Measurements from ENCODE around the gene ITIH4. TPM values are rescaled to one million over a fixed set of nuclear protein-coding genes. Genes with fewer than 3 reads are reported as not detected.

ITIH4 gene
- total and polyA plus RNA-seq, 9 of the 15 experiments (the other 6 are each of a cell fraction or from before 2014, with no cell fraction given) = 0.09 to 0.62 (median 0.20) TPM; not detected in 6

- ChIA-PET POLR2A (interaction anchor here (2.1 kb wide), 1 partner anchor 14 kb away, joined by 11 read pairs; no protein-coding TSS in a partner anchor), CTCF (ENCODE audit: low intra/inter-chr PET ratio) (no interaction called here)
- no peak for DNase-seq (ENCODE audit: extremely low read depth in 1 of 4, low spot score in 3 of 4)
- TF ChIP-seq SRSF3 (IDR thresholded peaks at IDR 0.05; ENCODE audit: insufficient read depth, low read length) (no peak), ZKSCAN8 (CRISPR knock-in tag; IDR thresholded peaks at IDR 0.05) (no peak), L3MBTL2 (IDR thresholded peaks at IDR 0.05) (no peak), ZC3H8 (IDR thresholded peaks at IDR 0.05) (no peak), RBM17 (IDR thresholded peaks at IDR 0.05; ENCODE audit: borderline replicate concordance, low read depth, low read length) (no peak), ZNF75A (CRISPR knock-in tag; IDR thresholded peaks at IDR 0.05) (no peak), ZFP30 (CRISPR knock-in tag; IDR thresholded peaks at IDR 0.05; ENCODE audit: borderline replicate concordance) (no peak), HINFP (tag; conservative IDR thresholded peaks at IDR 0.05; ENCODE audit: low read depth) (no peak), RB1 (IDR thresholded peaks at IDR 0.05; ENCODE audit: low read depth) (no peak), MAZ (CRISPR knock-in tag; conservative IDR thresholded peaks at IDR 0.05 in 1 of 2, IDR thresholded peaks at IDR 0.05 in 1 of 2) (no peak), TGIF2 (CRISPR knock-in tag; IDR thresholded peaks at IDR 0.05) (no peak), MYNN (IDR thresholded peaks at IDR 0.05) (no peak), MYNN (CRISPR knock-in tag; IDR thresholded peaks at IDR 0.05) (no peak), LEF1 (IDR thresholded peaks at IDR 0.05) (no peak), RBM39 (optimal IDR thresholded peaks at IDR 0.05; ENCODE audit: low read depth, low read length) (no peak), BDP1 (IDR thresholded peaks at IDR 0.05; ENCODE audit: insufficient read depth, insufficient read length) (no peak), BRD4 (IDR thresholded peaks at IDR 0.05) (no peak), ZNF140 (CRISPR knock-in tag; IDR thresholded peaks at IDR 0.05) (no peak), CEBPB (tag; IDR thresholded peaks at IDR 0.05) (no peak), NCOA4 (IDR thresholded peaks at IDR 0.05; ENCODE audit: partially characterized antibody) (no peak)
- in situ Hi-C loops (cut with MboI) (no loop called here), intact Hi-C loops (cut with micrococcal nuclease) (no loop called here)
- Histone ChIP-seq H3K4me1 (replicated peaks in 1 of 2; ENCODE audit: control insufficient read depth in 2 of 2, insufficient read depth in 2 of 2, low read length in 2 of 2) (peaks cover 4 to 18% of the 10 kb centered on the region in 2 experiments; a peak in 4 of 5 replicates), H3K79me2 (ENCODE audit: control insufficient read depth, insufficient read depth, low read length) (no peaks in the 10 kb centered on the region), H3K27ac (ENCODE audit: extremely low read depth, low read depth, low read length) (no peak overlapping the region), H3K9ac (ENCODE audit: insufficient read depth in 1 of 2, low read depth in 2 of 2, low read length in 2 of 2) (no peak overlapping the region), H3K4me2 (ENCODE audit: insufficient read depth, low read length) (no peak overlapping the region), H3K36me3 (ENCODE audit: control insufficient read depth, insufficient read depth, low read length) (no peaks in the 10 kb centered on the region), H2AFZ (ENCODE audit: low read depth, low read length) (no peak overlapping the region), H3K9me1 (ENCODE audit: control insufficient read depth, insufficient read depth, low read length) (no peaks in the 10 kb centered on the region), H3K9me3 (replicated peaks; ENCODE audit: control insufficient read depth, insufficient read depth, low read depth, low read length) (no peaks in the 10 kb centered on the region), H3K4me3 (no peak overlapping the region), H4K20me1 (replicated peaks; ENCODE audit: control insufficient read depth, insufficient read depth, low read length) (no peaks in the 10 kb centered on the region), H3K27me3 (ENCODE audit: control insufficient read depth in 2 of 2, insufficient read depth in 2 of 2, low read length in 2 of 2) (no peaks in the 10 kb centered on the region)
- ATAC-seq = no peak
- FAIRE-seq = no peak
- WGBS (ENCODE audit: insufficient coverage, low coverage, missing lambda C conversion rate) = no CpG with 5 or more reads among the region's 4 CpGs
- no TSS peak for BruUV-seq (replicated peaks)
These were observed 49.1 kb upstream of the ITIH4 start for GRCh38 chr3:52879581-52879980.

Data from K562 (cell line).